Measurements from ENCODE around the gene PMPCA.

The PMPCA gene

GRCh38 chr9:136410500-136411287 lies at the start of gene PMPCA, which contains the start of gene ENTR1:
TSS of gene PMPCA (plus strand) at chr9:136410658. CDS start at chr9:136410669, 11 bp downstream.
TSS of gene ENTR1 (minus strand) at chr9:136410614. CDS start at chr9:136410397, 217 bp downstream.
- peak; percentile 91 for DNase-seq (ENCODE audit: low read depth, low spot score)

GRCh38 chr9:136361047-136361753 lies 49.3 kb upstream of the PMPCA start:
- DNase-seq (ENCODE audit: low read depth, low spot score) = no peak

GRCh38 chr9:136361754-136362449 lies 48.6 kb upstream of the PMPCA start:
- no peak for DNase-seq (ENCODE audit: low read depth, low spot score)

- DNase-seq (ENCODE audit: low read depth, low spot score) = no peak
Observed at GRCh38 chr9:136362450-136362784, 48.0 kb upstream of the PMPCA start.

GRCh38 chr9:136363106-136363948 lies 47.1 kb upstream of the PMPCA start, which contains the start of gene DNLZ:
TSS of gene DNLZ (minus strand) at chr9:136363744. CDS start at chr9:136363714, 30 bp downstream.
- peak; percentile 78 for DNase-seq (ENCODE audit: low read depth, low spot score)

- DNase-seq (ENCODE audit: low read depth, low spot score) = no peak
Observed at GRCh38 chr9:136363949-136364748, 46.3 kb upstream of the PMPCA start.

GRCh38 chr9:136364942-136365774 lies 45.3 kb upstream of the PMPCA start:
- DNase-seq (ENCODE audit: low read depth, low spot score) = no peak

GRCh38 chr9:136365775-136366222 lies 44.7 kb upstream of the PMPCA start:
- no peak for DNase-seq (ENCODE audit: low read depth, low spot score)

GRCh38 chr9:136366826-136367225 lies 43.6 kb upstream of the PMPCA start:
- DNase-seq (ENCODE audit: low read depth, low spot score) = no peak

GRCh38 chr9:136367296-136368145 lies 42.9 kb upstream of the PMPCA start:
- no peak for DNase-seq (ENCODE audit: low read depth, low spot score)

- DNase-seq (ENCODE audit: low read depth, low spot score) = no peak
Observed at GRCh38 chr9:136368190-136368589, 42.3 kb upstream of the PMPCA start.

GRCh38 chr9:136370037-136370436 lies 40.4 kb upstream of the PMPCA start:
- DNase-seq (ENCODE audit: low read depth, low spot score) = no peak

GRCh38 chr9:136370687-136371532 lies 39.5 kb upstream of the PMPCA start:
- no peak for DNase-seq (ENCODE audit: low read depth, low spot score)

GRCh38 chr9:136371533-136371880 lies 39.0 kb upstream of the PMPCA start:
- DNase-seq (ENCODE audit: low read depth, low spot score) = no peak

- DNase-seq (ENCODE audit: low read depth, low spot score) = no peak
Observed at GRCh38 chr9:136372006-136372405, 38.5 kb upstream of the PMPCA start.

- no peak for DNase-seq (ENCODE audit: low read depth, low spot score)
Observed at GRCh38 chr9:136372561-136373299, 37.7 kb upstream of the PMPCA start.

Measured in activated CD4-positive, CD25-positive, alpha-beta regulatory T cell treated with anti-CD3 and anti-CD28 coated beads, Interleukin-2, amount 50 U/mL, for 16 hours (primary cell).